Mesenchymal stem cell (in vitro differentiated cells and primary cell): ENCODE data around the gene MMAA.

Source experiments
- DNase-seq: peaks from one replicate; pipeline ENCODE4 v3.0.0-alpha.2; 2013
- H2AFZ ChIP-seq: one replicate; pipeline ENCODE4 v1.6.1; 2013; ENCODE audit warnings: low read depth, mild to moderate bottlenecking, control low read depth, inconsistent platforms, low read length, moderate library complexity
- H2AK5ac ChIP-seq: 2 replicates; pipeline ENCODE4 v1.6.1; 2013; ENCODE audit warnings: low read length, moderate library complexity, mild to moderate bottlenecking, inconsistent platforms; ENCODE audit not compliant: severe bottlenecking
- H2BK120ac ChIP-seq: one replicate; pipeline ENCODE4 v1.6.1; 2013; ENCODE audit warnings: low read depth, mild to moderate bottlenecking, inconsistent platforms, low read length, moderate library complexity
- H2BK12ac ChIP-seq, 2 experiments: one replicate each; pipeline ENCODE4 v1.6.1; 2013; ENCODE audit warnings: inconsistent platforms in 2 of 2, low read length in 2 of 2, mild to moderate bottlenecking in 2 of 2, moderate library complexity in 2 of 2, control low read depth in 1 of 2
- H2BK15ac ChIP-seq: one replicate; pipeline ENCODE4 v1.6.1; 2013; ENCODE audit warnings: mild to moderate bottlenecking, low read depth, inconsistent platforms; ENCODE audit not compliant: poor library complexity, severe bottlenecking
- H2BK5ac ChIP-seq: 2 replicates; pipeline ENCODE4 v1.6.1; 2013; ENCODE audit warnings: low read depth, mild to moderate bottlenecking, low read length, control low read depth, inconsistent platforms; ENCODE audit not compliant: poor library complexity, severe bottlenecking
- H3K14ac ChIP-seq, 2 experiments: one replicate each; pipeline ENCODE4 v1.6.1; 2013; ENCODE audit warnings: inconsistent platforms in 2 of 2, low read length in 2 of 2, control low read depth in 1 of 2, mild to moderate bottlenecking in 1 of 2, moderate library complexity in 1 of 2
- H3K18ac ChIP-seq, 2 experiments: one replicate each; pipeline ENCODE4 v1.6.1; 2013; ENCODE audit warnings: inconsistent platforms in 2 of 2, low read length in 2 of 2, control low read depth in 1 of 2, low read depth in 1 of 2, mild to moderate bottlenecking in 1 of 2
- H3K23ac ChIP-seq, 2 experiments: one replicate each; pipeline ENCODE4 v1.6.1; 2013; ENCODE audit warnings: inconsistent platforms in 2 of 2, low read length in 2 of 2, mild to moderate bottlenecking in 2 of 2, moderate library complexity in 2 of 2, control low read depth in 1 of 2
- H3K27ac ChIP-seq: 2 replicates; pipeline ENCODE4 v1.5.1; 2013; ENCODE audit warnings: mild to moderate bottlenecking, moderate library complexity, low read length, control low read depth, inconsistent platforms; ENCODE audit not compliant: poor library complexity, severe bottlenecking
- H3K27me3 ChIP-seq, 2 experiments: 2 replicates each; pipeline versions ENCODE4 v1.6.1 to v1.7.0; 2013; ENCODE audit warnings: low read length in 2 of 2, mild to moderate bottlenecking in 2 of 2, moderate library complexity in 2 of 2, control low read depth in 1 of 2, inconsistent platforms in 1 of 2; ENCODE audit not compliant: control insufficient read depth in 1 of 2, insufficient read depth in 1 of 2
- H3K36me3 ChIP-seq, 2 experiments: 2 replicates each; pipeline versions ENCODE4 v1.6.1 to v1.7.0; 2013; ENCODE audit warnings: low read length in 2 of 2, control low read depth in 1 of 2, inconsistent platforms in 1 of 2, low read depth in 1 of 2, mild to moderate bottlenecking in 1 of 2; ENCODE audit not compliant: insufficient read depth in 2 of 2, control insufficient read depth in 1 of 2
- H3K4ac ChIP-seq, 2 experiments: one replicate each; pipeline ENCODE4 v1.6.1; 2013; ENCODE audit warnings: inconsistent platforms in 2 of 2, low read length in 2 of 2, mild to moderate bottlenecking in 2 of 2, moderate library complexity in 2 of 2, control low read depth in 1 of 2, low read depth in 1 of 2
- H3K4me1 ChIP-seq: 2 replicates; pipeline ENCODE4 v1.6.1; 2013; ENCODE audit warnings: low read depth, low read length, control low read depth; ENCODE audit not compliant: control insufficient read depth, insufficient read depth
- H3K4me2 ChIP-seq: 2 replicates; pipeline ENCODE4 v1.6.1; 2013; ENCODE audit warnings: low read length, mild to moderate bottlenecking, inconsistent platforms; ENCODE audit not compliant: poor library complexity, severe bottlenecking
- H3K4me3 ChIP-seq, 2 experiments: 2 replicates each; pipeline versions ENCODE4 v1.5.1 to v1.7.0; 2013; ENCODE audit warnings: low read length in 2 of 2, mild to moderate bottlenecking in 2 of 2, control low read depth in 1 of 2, low read depth in 1 of 2; ENCODE audit not compliant: insufficient read depth in 1 of 2
- H3K79me1 ChIP-seq: replicated peaks from 2 replicates; pipeline ENCODE4 v1.6.1; 2013; ENCODE audit warnings: mild to moderate bottlenecking, control low read depth, low read length, inconsistent platforms; ENCODE audit not compliant: poor library complexity, severe bottlenecking
- H3K9ac ChIP-seq: 2 replicates; pipeline ENCODE4 v1.7.0; 2013; ENCODE audit warnings: mild to moderate bottlenecking, low read length, moderate library complexity
- H3K9me3 ChIP-seq: 2 replicates; pipeline ENCODE4 v1.7.0; 2013; ENCODE audit warnings: mild to moderate bottlenecking, low read length; ENCODE audit not compliant: control insufficient read depth
- H4K8ac ChIP-seq: one replicate; pipeline ENCODE4 v1.6.1; 2013; ENCODE audit warnings: inconsistent platforms, mild to moderate bottlenecking, low read length, moderate library complexity
- H4K91ac ChIP-seq: one replicate; pipeline ENCODE4 v1.6.1; 2013; ENCODE audit warnings: mild to moderate bottlenecking, low read length, inconsistent platforms
- WGBS: methylation state at CpG from one replicate; pipeline ENCODE4 v1.1.7; 2013; ENCODE audit warnings: mixed read lengths; 5-methylcytosine and 5-hydroxymethylcytosine counted together

Gene MMAA

DNA sequence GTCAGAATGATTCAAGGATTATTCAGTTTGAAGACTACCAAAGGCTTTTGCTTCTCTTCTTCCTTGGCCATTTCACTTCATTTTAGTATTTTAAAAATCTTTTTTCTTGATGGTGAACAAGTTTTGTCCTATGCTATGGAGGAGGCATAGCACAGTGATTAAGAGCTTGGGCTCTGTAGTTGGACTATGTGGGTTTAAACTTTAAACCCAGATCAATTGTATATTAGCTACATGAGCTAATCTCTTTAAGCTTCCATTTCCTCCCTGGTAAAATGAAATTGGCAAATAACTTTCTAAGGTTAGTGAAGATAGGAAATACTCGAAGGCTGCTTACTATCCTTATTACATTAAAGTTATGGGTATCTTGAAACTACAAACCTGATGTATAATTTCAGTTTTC lies 37.0 kb downstream of the MMAA start:
- Histone ChIP-seq H4K91ac (no peak overlapping the region), H3K27ac (no peak overlapping the region), H3K18ac (no peak overlapping the region), H2BK120ac (no peak overlapping the region), H3K4me1 (no peaks in the 10 kb centered on the region), H3K79me1 (no peaks in the 10 kb centered on the region), H3K9me3 (peaks cover 6% of the 10 kb centered on the region), H3K23ac (no peak overlapping the region), H2BK15ac (no peak overlapping the region), H4K8ac (no peak overlapping the region), H2AK5ac (no peak overlapping the region), H3K4me3 (no peak overlapping the region), H3K4ac (no peak overlapping the region), H3K14ac (no peak overlapping the region), H2BK5ac (no peak overlapping the region), H3K9ac (no peak overlapping the region), H3K4me2 (no peak overlapping the region), H2BK12ac (no peak overlapping the region), H3K36me3 (peaks cover 10 to 65% of the 10 kb centered on the region in 2 experiments), H2AFZ (no peak overlapping the region), H3K27me3 (no peaks in the 10 kb centered on the region)
- no peak for DNase-seq
- no CpG with 5 or more reads among the region's 1 CpG for WGBS

DNA sequence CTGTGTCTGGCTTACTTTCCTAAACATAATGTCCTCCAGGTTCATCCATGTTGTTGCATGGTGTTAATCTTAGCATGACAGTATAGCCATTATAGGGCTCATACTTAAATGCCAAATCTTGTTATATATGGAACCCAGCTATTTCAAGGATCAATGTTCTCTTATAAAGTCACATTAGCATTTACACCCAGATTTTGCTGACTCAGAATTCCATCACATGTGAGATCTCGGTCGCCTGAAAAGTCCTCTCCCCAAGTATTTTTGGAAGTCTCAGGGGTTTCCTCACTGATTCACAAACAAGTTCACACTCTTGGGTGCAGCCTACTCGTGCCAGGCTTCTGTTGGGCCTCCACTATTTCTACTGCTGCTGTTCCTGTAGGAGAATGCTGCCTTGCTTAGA lies 40.9 kb downstream of the MMAA start:
- Histone ChIP-seq H2BK12ac (no peak overlapping the region), H4K8ac (no peak overlapping the region), H3K36me3 (peaks cover 1 to 39% of the 10 kb centered on the region in 2 experiments), H3K27me3 (no peaks in the 10 kb centered on the region), H3K4me1 (no peaks in the 10 kb centered on the region), H3K9me3 (peaks cover 6% of the 10 kb centered on the region), H3K23ac (no peak overlapping the region), H2AFZ (no peak overlapping the region), H2BK15ac (no peak overlapping the region), H3K4me3 (no peak overlapping the region), H3K14ac (no peak overlapping the region), H3K27ac (no peak overlapping the region), H3K9ac (no peak overlapping the region), H3K4ac (no peak overlapping the region), H2BK120ac (no peak overlapping the region), H3K18ac (no peak overlapping the region), H3K4me2 (no peak overlapping the region), H4K91ac (no peak overlapping the region), H2AK5ac (no peak overlapping the region), H2BK5ac (no peak overlapping the region), H3K79me1 (no peaks in the 10 kb centered on the region)
- 92% methylated on average over 3 of the region's 3 CpGs for WGBS
- DNase-seq, result no peak

DNA sequence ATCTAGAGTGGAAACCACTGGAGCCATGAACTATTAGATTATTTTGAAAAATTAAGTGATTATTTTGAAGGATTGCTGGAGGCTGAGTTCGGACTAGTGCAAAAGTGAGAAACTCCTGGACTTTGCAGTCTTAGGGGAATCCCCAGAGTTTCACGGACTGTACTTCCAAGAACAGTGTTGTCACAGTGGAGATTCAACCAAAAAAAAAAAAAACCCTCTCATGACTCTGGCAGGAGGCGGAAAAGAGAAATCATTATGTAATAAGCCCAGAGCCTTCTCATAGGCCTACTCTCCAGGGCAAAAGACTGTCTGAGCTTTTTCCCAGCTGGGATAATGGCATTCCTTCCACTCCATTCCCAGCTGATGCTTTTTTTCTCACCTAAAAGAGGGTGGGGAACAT lies 44.0 kb downstream of the MMAA start:
- no peak overlapping the region for H2BK120ac ChIP-seq
- H3K4me2 ChIP-seq, result no peak overlapping the region
- H3K18ac ChIP-seq, result no peak overlapping the region
- no peak overlapping the region for H3K9ac ChIP-seq
- no peak overlapping the region for H2BK5ac ChIP-seq
- no peaks in the 10 kb centered on the region for H3K4me1 ChIP-seq
- no peak overlapping the region for H2BK15ac ChIP-seq
- no peak overlapping the region for H3K27ac ChIP-seq
- no peak overlapping the region for H2AK5ac ChIP-seq
- no peaks in the 10 kb centered on the region for H3K9me3 ChIP-seq
- 97% methylated on average over 3 of the region's 3 CpGs for WGBS
- H4K8ac ChIP-seq, result no peak overlapping the region
- no peak for DNase-seq
- no peak overlapping the region for H3K23ac ChIP-seq
- H4K91ac ChIP-seq, result no peak overlapping the region
- no peak overlapping the region for H2AFZ ChIP-seq
- no peaks in the 10 kb centered on the region for H3K27me3 ChIP-seq
- no peak overlapping the region for H3K14ac ChIP-seq
- no peaks in the 10 kb centered on the region for H3K79me1 ChIP-seq
- H3K36me3 ChIP-seq, result peaks cover 0 to 12% of the 10 kb centered on the region in 2 experiments
- H3K4ac ChIP-seq, result no peak overlapping the region
- H2BK12ac ChIP-seq, result no peak overlapping the region
- H3K4me3 ChIP-seq, result no peak overlapping the region

DNA sequence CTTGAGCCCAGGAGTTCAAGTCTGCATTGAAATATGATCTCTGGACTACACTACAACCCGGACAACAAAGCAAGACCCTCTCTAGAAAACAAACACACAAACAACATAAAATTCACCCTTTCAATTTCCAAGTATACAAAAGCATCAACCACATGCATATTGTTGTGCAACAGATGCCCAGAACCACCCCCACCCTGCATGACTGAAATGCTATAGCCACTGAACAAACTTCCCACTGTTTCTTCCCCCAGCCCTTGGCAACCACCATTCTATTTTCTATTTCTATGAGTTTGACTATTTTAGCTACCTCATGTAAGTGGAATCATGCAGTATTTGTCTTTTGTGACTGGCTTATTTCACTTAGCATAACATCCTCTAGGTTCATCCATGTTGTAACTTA lies 46.6 kb downstream of the MMAA start:
- H4K8ac ChIP-seq, result no peak overlapping the region
- no peak overlapping the region for H3K4ac ChIP-seq
- no peaks in the 10 kb centered on the region for H3K4me1 ChIP-seq
- H3K14ac ChIP-seq, result no peak overlapping the region
- no peak overlapping the region for H3K23ac ChIP-seq
- no peak overlapping the region for H3K9ac ChIP-seq
- H2BK5ac ChIP-seq, result no peak overlapping the region
- no peaks in the 10 kb centered on the region for H3K27me3 ChIP-seq
- no peak overlapping the region for H2BK12ac ChIP-seq
- no peak overlapping the region for H2BK15ac ChIP-seq
- H3K4me3 ChIP-seq, result no peak overlapping the region
- no peaks in the 10 kb centered on the region for H3K9me3 ChIP-seq
- H2BK120ac ChIP-seq, result no peak overlapping the region
- H4K91ac ChIP-seq, result no peak overlapping the region
- no peak overlapping the region for H3K4me2 ChIP-seq
- DNase-seq, result peak; percentile 7
- no peak overlapping the region for H2AFZ ChIP-seq
- H3K18ac ChIP-seq, result peak overlapping the region in 1 of 2 experiments; percentile 3
- H2AK5ac ChIP-seq, result no peak overlapping the region
- no peaks in the 10 kb centered on the region for H3K79me1 ChIP-seq
- WGBS, result 85% methylated on average over 1 of the region's 1 CpG
- no peak overlapping the region for H3K27ac ChIP-seq
- no peaks in the 10 kb centered on the region for H3K36me3 ChIP-seq
